Left lung (tissue), 10 donors: ENCODE measurements around the gene ALG2. TPM values are rescaled to one million over a fixed set of nuclear protein-coding genes. Genes with fewer than 3 reads are reported as not detected.

Experiments used
- ATAC-seq: fragments of 200-7000 bp; cut with Tn5 transposase; one replicate; pipeline ENCODE4 v1.9.1; 2020; ENCODE audit warnings: moderate library complexity
- DNase-seq, 4 donors: peaks; one replicate each; pipeline ENCODE4 v3.0.0-alpha.2; 2013 to 2020
- H3K27ac ChIP-seq, 2 donors: fragments of 200-600 bp; sonication (generic) in 1 of 2; one replicate each; pipeline versions ENCODE4 v1.5.0 to v1.8.0; 2020 to 2021
- H3K27me3 ChIP-seq, 2 donors: fragments of 200-600 bp; sonication (generic) in 1 of 2; one replicate each; pipeline versions ENCODE4 v1.5.0 to v1.8.0; 2020 to 2021
- H3K36me3 ChIP-seq, 2 donors: fragments of 200-600 bp; sonication (generic) in 1 of 2; one replicate each; pipeline versions ENCODE4 v1.5.0 to v1.8.0; 2020 to 2021
- H3K4me1 ChIP-seq, 2 donors: fragments of 200-600 bp; one replicate each; pipeline ENCODE4 v1.8.0; 2021
- H3K4me3 ChIP-seq, 2 donors: fragments of 200-600 bp; sonication (generic) in 1 of 2; one replicate each; pipeline versions ENCODE4 v1.5.0 to v1.8.0; 2020 to 2021; ENCODE audit warnings: mild to moderate bottlenecking in 1 of 2
- H3K9me3 ChIP-seq, 2 donors: fragments of 200-600 bp; sonication (generic) in 1 of 2; one replicate each; pipeline versions ENCODE4 v1.5.0 to v1.8.0; 2020 to 2021
- intact Hi-C, 2 donors: fragments of 100-400 bp; cut with DNase I; formaldehyde crosslinking; loops; one replicate each; pipeline versions ENCODE4 v1.11.2 to v1.14.2; 2022
- polyA plus RNA-seq, 6 donors: library from polyadenylated mRNA; unstranded; fragments of 120-200 nt; gene quantifications; one replicate each; pipeline ENCODE4 v1.2.1, GENCODE V29; 2013; ENCODE audit not compliant: insufficient read length in 6 of 6
- total RNA-seq, 2 donors: library from RNA; stranded (reverse); fragmentation: NEBNext Ultra II Directional; extraction: Animal tissue kit (Norgen Biotek cat#: 25700); gene quantifications; one replicate each; pipeline ENCODE4 v1.2.1, GENCODE V29; 2021
- TF ChIP-seq, protein P1 (sequence below), 2 donors: fragments of 200-600 bp; sonication (generic) in 1 of 2; IDR thresholded peaks; one replicate each; pipeline versions ENCODE4 v1.5.0 to v1.8.0; 2021; ENCODE audit warnings: antibody characterized with exemption in 2 of 2
- donor health status: DM: no; HTN: yes; CAD: no.
- donor health status: DM: no; HTN: no; CAD: no.

The ALG2 gene
- total and polyA plus RNA-seq, 8 donors = 29.8 to 47.7 (median 34.8) TPM

- Histone ChIP-seq H3K4me1 (peaks cover 0 to 7% of the 10 kb centered on the region in 2 donors), H3K36me3 (no peaks in the 10 kb centered on the region), H3K27ac (peak overlapping the region; percentile 1 to 11), H3K9me3 (no peaks in the 10 kb centered on the region), H3K4me3 (peak overlapping the region; percentile 16 to 19), H3K27me3 (no peaks in the 10 kb centered on the region)
- DNase-seq (peak; percentile 32 to 90 (median 68)), ATAC-seq (peak; percentile 95)
- intact Hi-C loops = no loop called here
- TF ChIP-seq, protein P1, sequence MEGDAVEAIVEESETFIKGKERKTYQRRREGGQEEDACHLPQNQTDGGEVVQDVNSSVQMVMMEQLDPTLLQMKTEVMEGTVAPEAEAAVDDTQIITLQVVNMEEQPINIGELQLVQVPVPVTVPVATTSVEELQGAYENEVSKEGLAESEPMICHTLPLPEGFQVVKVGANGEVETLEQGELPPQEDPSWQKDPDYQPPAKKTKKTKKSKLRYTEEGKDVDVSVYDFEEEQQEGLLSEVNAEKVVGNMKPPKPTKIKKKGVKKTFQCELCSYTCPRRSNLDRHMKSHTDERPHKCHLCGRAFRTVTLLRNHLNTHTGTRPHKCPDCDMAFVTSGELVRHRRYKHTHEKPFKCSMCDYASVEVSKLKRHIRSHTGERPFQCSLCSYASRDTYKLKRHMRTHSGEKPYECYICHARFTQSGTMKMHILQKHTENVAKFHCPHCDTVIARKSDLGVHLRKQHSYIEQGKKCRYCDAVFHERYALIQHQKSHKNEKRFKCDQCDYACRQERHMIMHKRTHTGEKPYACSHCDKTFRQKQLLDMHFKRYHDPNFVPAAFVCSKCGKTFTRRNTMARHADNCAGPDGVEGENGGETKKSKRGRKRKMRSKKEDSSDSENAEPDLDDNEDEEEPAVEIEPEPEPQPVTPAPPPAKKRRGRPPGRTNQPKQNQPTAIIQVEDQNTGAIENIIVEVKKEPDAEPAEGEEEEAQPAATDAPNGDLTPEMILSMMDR (IDR thresholded peaks at IDR 0.05) = no peak
Measured at GRCh38 chr9:99259231-99259918, 37.6 kb upstream of the ALG2 start.

- H3K36me3 ChIP-seq = no peaks in the 10 kb centered on the region
- H3K4me1 ChIP-seq = peaks cover 0 to 7% of the 10 kb centered on the region in 2 donors
- no peaks in the 10 kb centered on the region for H3K27me3 ChIP-seq
- ATAC-seq = no peak
- H3K4me3 ChIP-seq = no peak overlapping the region
- DNase-seq = no peak
- TF ChIP-seq, protein P1 (IDR thresholded peaks at IDR 0.05) = no peak
- H3K27ac ChIP-seq = no peak overlapping the region
- intact Hi-C loops = no loop called here
- no peaks in the 10 kb centered on the region for H3K9me3 ChIP-seq
Measured at GRCh38 chr9:99257723-99258389, 36.1 kb upstream of the ALG2 start.

GRCh38 chr9:99255651-99256050 lies 33.9 kb upstream of the ALG2 start:
- TF ChIP-seq, protein P1 (IDR thresholded peaks at IDR 0.05) = no peak
- no peaks in the 10 kb centered on the region for H3K36me3 ChIP-seq
- no peak for ATAC-seq
- no peak overlapping the region for H3K27ac ChIP-seq
- no peaks in the 10 kb centered on the region for H3K9me3 ChIP-seq
- intact Hi-C loops = no loop called here
- H3K4me3 ChIP-seq = no peak overlapping the region
- no peak for DNase-seq
- H3K4me1 ChIP-seq = peaks cover 0 to 7% of the 10 kb centered on the region in 2 donors
- H3K27me3 ChIP-seq = no peaks in the 10 kb centered on the region

DNA sequence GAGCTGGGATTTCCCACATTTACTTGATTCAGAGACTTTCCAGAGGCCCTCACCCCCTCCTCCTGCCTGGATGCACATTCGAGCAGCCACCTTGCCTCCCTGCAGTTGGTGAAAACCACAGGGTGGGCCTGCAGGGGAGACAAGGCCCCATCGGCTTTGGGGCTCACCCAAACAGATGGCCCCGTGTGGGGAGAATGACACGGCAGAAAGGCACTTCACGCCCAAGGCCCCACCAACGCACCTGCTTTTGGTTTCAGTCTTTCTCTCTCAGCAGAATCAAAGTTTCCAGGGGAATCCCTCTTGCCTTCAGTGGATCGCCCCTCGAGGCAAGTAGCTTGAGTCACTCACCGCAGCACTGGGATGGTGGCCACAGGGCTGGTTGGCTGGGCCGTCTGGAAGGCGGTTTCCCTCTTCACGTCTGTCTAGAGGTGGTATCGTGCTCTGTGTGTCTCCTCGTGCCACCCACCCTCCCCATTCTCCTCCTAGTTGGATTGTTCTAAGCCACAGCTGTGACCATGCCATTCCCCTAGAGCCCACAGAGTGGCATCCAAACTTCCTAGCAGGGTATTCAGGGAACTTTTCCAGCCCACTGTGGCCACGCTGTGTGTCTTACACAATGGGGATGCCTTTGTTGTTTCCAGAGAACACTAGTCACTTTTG lies 32.2 kb upstream of the ALG2 start:
- no peak for DNase-seq
- Histone ChIP-seq H3K36me3 (no peaks in the 10 kb centered on the region), H3K4me3 (no peak overlapping the region), H3K27ac (no peak overlapping the region), H3K4me1 (no peaks in the 10 kb centered on the region), H3K9me3 (no peaks in the 10 kb centered on the region), H3K27me3 (no peaks in the 10 kb centered on the region)
- ATAC-seq = no peak
- TF ChIP-seq, protein P1 (IDR thresholded peaks at IDR 0.05) = no peak
- intact Hi-C loops = no loop called here

DNA sequence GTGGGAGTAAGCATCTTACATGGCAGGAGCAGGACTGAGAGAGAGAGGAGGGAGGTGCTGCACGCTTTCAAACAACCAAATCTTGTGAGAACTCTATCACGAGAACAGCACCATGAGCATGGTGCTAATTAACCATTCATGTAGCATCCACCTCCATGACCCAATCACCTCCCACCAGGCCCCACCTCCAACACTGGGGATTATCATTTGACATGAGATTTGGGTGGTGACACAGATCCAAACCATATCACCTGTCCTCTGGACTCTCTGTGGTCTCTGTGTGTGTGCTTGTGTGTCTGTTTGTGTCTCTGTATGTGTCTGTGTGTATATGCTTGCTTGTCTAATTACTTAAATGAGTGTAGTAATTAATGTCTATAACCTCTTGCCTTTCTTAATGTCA lies 31.4 kb upstream of the ALG2 start:
- H3K36me3 ChIP-seq = no peaks in the 10 kb centered on the region
- ATAC-seq (no peak), DNase-seq (no peak)
- intact Hi-C loops = no loop called here
- H3K27ac ChIP-seq = no peak overlapping the region
- H3K9me3 ChIP-seq = no peaks in the 10 kb centered on the region
- TF ChIP-seq, protein P1 (IDR thresholded peaks at IDR 0.05) = no peak
- no peaks in the 10 kb centered on the region for H3K4me1 ChIP-seq
- no peak overlapping the region for H3K4me3 ChIP-seq
- H3K27me3 ChIP-seq = no peaks in the 10 kb centered on the region
